H1 (cell line): Measurements from ENCODE around the gene TMEM59L. TPM values are rescaled to one million over a fixed set of nuclear protein-coding genes. Genes with fewer than 3 reads are reported as not detected.

ENCODE experiments used
- HDAC6 ChIP-seq: IDR thresholded peaks from one replicate; pipeline ENCODE4 v1.7.1; 2012; ENCODE audit warnings: low read depth, mild to moderate bottlenecking, inconsistent platforms, low read length, moderate library complexity
- POLR2AphosphoS5 ChIP-seq: IDR thresholded peaks from 2 replicates; pipeline ENCODE4 v1.6.1; 2011; ENCODE audit warnings: low read depth, low read length
- RAD21 ChIP-seq, 2 experiments: IDR thresholded peaks in 1 of 2; conservative IDR thresholded peaks in 1 of 2; 2 replicates each; pipeline ENCODE4 v1.6.1; 2011; ENCODE audit warnings: low read depth in 2 of 2, low read length in 2 of 2, improper control_type of control experiment in 1 of 2, inconsistent platforms in 1 of 2, mild to moderate bottlenecking in 1 of 2, moderate library complexity in 1 of 2
- RXRA ChIP-seq: IDR thresholded peaks from 2 replicates; pipeline ENCODE4 v1.6.1; 2011; ENCODE audit warnings: low read depth, mild to moderate bottlenecking, low read length, moderate library complexity; ENCODE audit not compliant: insufficient read depth
- TAF1 ChIP-seq: IDR thresholded peaks from 2 replicates; pipeline ENCODE4 v1.6.1; 2011; ENCODE audit warnings: mild to moderate bottlenecking, low read depth, low read length
- polyA plus RNA-seq, 7 experiments: library from polyadenylated mRNA; depleted of rRNA in 3 of 7; stranded (reverse) in 5 of 7; unstranded in 2 of 7; fragments of >200 nt in 5 of 7; fragments of 200-250 nt in 2 of 7; gene quantifications; 1 replicate in 5 of 7; 2 replicates in 1 of 7; 4 replicates in 1 of 7; pipeline versions ENCODE4 v1.2.1 to v1.2.3, GENCODE V29; 2011 to 2013; ENCODE audit warnings: missing spikeins in 2 of 7, mixed read lengths in 2 of 7
- total RNA-seq: library from RNA; stranded (reverse); fragmentation: NEBNext Ultra II Directional; extraction: Animal tissue kit (Norgen Biotek cat#: 25700); gene quantifications from 2 replicates; pipeline ENCODE4 v1.2.1, GENCODE V29; 2021
- TF ChIP-seq, protein P1 (sequence below): IDR thresholded peaks from 2 replicates; pipeline ENCODE4 v1.6.1; 2011; ENCODE audit warnings: low read depth, mild to moderate bottlenecking, low read length; ENCODE audit not compliant: insufficient read depth
- TF ChIP-seq, protein P2 (sequence below): fragments of 300-600 bp; sonication (generic); IDR thresholded peaks from 2 replicates; pipeline ENCODE4 v1.7.1; 2012; ENCODE audit warnings: low read length, moderate library complexity, mild to moderate bottlenecking, inconsistent platforms; ENCODE audit not compliant: insufficient replicate concordance

TMEM59L gene
- total and polyA plus RNA-seq, 2 of the 8 experiments (the other 6 are each of a cell fraction or from before 2014, with no cell fraction given) = 4.0 to 12.2 TPM

DNA sequence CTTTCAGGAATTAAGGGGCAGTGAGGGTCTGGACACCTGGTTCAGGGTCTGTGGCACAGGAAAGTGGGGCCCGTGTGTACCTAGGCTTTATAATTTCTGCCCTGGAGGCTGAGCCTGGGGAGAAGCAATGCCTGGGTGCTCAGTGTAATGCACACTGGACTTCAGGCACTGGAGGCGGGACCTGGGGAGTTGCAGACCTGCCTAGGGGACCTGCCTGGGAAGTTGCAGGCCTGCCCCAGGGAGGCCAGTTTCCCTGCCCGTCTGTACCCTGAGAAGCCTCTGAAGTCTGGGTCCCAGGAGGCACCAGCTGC lies 2.5 kb upstream of the TMEM59L start (continued):
- TF ChIP-seq RXRA (no peak), POLR2AphosphoS5 (no peak), TAF1 (no peak), HDAC6 (no peak), RAD21 (IDR thresholded peaks at IDR 0.05 in 1 of 2, conservative IDR thresholded peaks at IDR 0.05 in 1 of 2; ENCODE audit: low read depth in 2 of 2, low read length in 2 of 2) (no peak)
- TF ChIP-seq, protein P1, sequence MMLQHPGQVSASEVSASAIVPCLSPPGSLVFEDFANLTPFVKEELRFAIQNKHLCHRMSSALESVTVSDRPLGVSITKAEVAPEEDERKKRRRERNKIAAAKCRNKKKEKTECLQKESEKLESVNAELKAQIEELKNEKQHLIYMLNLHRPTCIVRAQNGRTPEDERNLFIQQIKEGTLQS = no peak
- TF ChIP-seq, protein P2, sequence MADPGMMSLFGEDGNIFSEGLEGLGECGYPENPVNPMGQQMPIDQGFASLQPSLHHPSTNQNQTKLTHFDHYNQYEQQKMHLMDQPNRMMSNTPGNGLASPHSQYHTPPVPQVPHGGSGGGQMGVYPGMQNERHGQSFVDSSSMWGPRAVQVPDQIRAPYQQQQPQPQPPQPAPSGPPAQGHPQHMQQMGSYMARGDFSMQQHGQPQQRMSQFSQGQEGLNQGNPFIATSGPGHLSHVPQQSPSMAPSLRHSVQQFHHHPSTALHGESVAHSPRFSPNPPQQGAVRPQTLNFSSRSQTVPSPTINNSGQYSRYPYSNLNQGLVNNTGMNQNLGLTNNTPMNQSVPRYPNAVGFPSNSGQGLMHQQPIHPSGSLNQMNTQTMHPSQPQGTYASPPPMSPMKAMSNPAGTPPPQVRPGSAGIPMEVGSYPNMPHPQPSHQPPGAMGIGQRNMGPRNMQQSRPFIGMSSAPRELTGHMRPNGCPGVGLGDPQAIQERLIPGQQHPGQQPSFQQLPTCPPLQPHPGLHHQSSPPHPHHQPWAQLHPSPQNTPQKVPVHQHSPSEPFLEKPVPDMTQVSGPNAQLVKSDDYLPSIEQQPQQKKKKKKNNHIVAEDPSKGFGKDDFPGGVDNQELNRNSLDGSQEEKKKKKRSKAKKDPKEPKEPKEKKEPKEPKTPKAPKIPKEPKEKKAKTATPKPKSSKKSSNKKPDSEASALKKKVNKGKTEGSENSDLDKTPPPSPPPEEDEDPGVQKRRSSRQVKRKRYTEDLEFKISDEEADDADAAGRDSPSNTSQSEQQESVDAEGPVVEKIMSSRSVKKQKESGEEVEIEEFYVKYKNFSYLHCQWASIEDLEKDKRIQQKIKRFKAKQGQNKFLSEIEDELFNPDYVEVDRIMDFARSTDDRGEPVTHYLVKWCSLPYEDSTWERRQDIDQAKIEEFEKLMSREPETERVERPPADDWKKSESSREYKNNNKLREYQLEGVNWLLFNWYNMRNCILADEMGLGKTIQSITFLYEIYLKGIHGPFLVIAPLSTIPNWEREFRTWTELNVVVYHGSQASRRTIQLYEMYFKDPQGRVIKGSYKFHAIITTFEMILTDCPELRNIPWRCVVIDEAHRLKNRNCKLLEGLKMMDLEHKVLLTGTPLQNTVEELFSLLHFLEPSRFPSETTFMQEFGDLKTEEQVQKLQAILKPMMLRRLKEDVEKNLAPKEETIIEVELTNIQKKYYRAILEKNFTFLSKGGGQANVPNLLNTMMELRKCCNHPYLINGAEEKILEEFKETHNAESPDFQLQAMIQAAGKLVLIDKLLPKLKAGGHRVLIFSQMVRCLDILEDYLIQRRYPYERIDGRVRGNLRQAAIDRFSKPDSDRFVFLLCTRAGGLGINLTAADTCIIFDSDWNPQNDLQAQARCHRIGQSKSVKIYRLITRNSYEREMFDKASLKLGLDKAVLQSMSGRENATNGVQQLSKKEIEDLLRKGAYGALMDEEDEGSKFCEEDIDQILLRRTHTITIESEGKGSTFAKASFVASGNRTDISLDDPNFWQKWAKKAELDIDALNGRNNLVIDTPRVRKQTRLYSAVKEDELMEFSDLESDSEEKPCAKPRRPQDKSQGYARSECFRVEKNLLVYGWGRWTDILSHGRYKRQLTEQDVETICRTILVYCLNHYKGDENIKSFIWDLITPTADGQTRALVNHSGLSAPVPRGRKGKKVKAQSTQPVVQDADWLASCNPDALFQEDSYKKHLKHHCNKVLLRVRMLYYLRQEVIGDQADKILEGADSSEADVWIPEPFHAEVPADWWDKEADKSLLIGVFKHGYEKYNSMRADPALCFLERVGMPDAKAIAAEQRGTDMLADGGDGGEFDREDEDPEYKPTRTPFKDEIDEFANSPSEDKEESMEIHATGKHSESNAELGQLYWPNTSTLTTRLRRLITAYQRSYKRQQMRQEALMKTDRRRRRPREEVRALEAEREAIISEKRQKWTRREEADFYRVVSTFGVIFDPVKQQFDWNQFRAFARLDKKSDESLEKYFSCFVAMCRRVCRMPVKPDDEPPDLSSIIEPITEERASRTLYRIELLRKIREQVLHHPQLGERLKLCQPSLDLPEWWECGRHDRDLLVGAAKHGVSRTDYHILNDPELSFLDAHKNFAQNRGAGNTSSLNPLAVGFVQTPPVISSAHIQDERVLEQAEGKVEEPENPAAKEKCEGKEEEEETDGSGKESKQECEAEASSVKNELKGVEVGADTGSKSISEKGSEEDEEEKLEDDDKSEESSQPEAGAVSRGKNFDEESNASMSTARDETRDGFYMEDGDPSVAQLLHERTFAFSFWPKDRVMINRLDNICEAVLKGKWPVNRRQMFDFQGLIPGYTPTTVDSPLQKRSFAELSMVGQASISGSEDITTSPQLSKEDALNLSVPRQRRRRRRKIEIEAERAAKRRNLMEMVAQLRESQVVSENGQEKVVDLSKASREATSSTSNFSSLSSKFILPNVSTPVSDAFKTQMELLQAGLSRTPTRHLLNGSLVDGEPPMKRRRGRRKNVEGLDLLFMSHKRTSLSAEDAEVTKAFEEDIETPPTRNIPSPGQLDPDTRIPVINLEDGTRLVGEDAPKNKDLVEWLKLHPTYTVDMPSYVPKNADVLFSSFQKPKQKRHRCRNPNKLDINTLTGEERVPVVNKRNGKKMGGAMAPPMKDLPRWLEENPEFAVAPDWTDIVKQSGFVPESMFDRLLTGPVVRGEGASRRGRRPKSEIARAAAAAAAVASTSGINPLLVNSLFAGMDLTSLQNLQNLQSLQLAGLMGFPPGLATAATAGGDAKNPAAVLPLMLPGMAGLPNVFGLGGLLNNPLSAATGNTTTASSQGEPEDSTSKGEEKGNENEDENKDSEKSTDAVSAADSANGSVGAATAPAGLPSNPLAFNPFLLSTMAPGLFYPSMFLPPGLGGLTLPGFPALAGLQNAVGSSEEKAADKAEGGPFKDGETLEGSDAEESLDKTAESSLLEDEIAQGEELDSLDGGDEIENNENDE = no peak
